Testis (tissue), 2 donors: ENCODE data around the gene NUP85.

Experiments used
- POLR2A ChIP-seq: fragments of 450-650 bp; IDR thresholded peaks from one replicate; pipeline ENCODE4 v1.6.1; 2017; ENCODE audit warnings: antibody characterized with exemption, mild to moderate bottlenecking, moderate library complexity
- TF ChIP-seq, protein P1 (sequence below), 3 experiments: fragments of 450-650 bp in 2 of 3; fragments of 200-600 bp in 1 of 3; sonication (generic) in 1 of 3; IDR thresholded peaks; one replicate each; pipeline ENCODE4 v1.5.1; 2016 to 2019; ENCODE audit warnings: antibody characterized with exemption in 3 of 3, mild to moderate bottlenecking in 2 of 3, moderate library complexity in 1 of 3

DNA sequence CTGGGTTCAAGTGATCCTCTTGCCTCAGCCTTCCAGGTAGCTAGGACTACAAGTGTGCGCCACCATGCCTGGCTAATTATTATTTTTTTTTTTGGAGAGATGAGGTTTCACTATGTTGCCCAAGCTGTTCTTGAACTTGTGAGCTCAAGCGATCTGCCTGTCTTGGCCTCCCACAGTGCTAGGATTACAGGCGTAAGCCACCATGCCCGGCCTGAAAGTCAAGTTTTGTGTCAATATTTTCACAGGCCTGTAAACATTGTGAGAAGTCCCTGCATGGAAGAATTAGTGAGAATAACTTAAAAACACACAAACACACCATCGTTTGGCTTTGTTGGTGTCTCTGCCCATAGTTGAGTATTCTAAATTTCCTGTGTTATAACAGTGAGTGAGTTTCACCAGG is 22.2 kb downstream of the NUP85 start:
- TF ChIP-seq, protein P1, sequence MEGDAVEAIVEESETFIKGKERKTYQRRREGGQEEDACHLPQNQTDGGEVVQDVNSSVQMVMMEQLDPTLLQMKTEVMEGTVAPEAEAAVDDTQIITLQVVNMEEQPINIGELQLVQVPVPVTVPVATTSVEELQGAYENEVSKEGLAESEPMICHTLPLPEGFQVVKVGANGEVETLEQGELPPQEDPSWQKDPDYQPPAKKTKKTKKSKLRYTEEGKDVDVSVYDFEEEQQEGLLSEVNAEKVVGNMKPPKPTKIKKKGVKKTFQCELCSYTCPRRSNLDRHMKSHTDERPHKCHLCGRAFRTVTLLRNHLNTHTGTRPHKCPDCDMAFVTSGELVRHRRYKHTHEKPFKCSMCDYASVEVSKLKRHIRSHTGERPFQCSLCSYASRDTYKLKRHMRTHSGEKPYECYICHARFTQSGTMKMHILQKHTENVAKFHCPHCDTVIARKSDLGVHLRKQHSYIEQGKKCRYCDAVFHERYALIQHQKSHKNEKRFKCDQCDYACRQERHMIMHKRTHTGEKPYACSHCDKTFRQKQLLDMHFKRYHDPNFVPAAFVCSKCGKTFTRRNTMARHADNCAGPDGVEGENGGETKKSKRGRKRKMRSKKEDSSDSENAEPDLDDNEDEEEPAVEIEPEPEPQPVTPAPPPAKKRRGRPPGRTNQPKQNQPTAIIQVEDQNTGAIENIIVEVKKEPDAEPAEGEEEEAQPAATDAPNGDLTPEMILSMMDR (IDR thresholded peaks at IDR 0.05): no peak
- no peak for TF ChIP-seq POLR2A
